ENCODE measurements around the gene P3H2. TPM values are rescaled to one million over a fixed set of nuclear protein-coding genes. Genes with fewer than 3 reads are reported as not detected.

P3H2 gene
- polyA plus RNA-seq, 1 experiment = 32.6 TPM

- ChIA-PET POLR2A (no interaction called here), CTCF (interaction anchor here (1.2 kb wide), 1 partner anchor 18 kb away, joined by 3 read pairs; no protein-coding TSS in a partner anchor)
- Histone ChIP-seq H3K9me3 (ENCODE audit: control insufficient read depth, insufficient read depth, low read length) (no peaks in the 10 kb centered on the region), H3K27ac (ENCODE audit: low read depth, low read length) (no peak overlapping the region), H3K4me3 (ENCODE audit: low read depth, low read length) (no peak overlapping the region), H3K27me3 (ENCODE audit: control insufficient read depth, insufficient read depth, low read length) (no peaks in the 10 kb centered on the region)
- no peak for DNase-seq (ENCODE audit: low read depth, low spot score)
- TF ChIP-seq CTCF (IDR thresholded peaks at IDR 0.05; ENCODE audit: low read depth, low read length) = no peak
Measured at GRCh38 chr3:190056742-190057141, 64.0 kb downstream of the P3H2 start.

- no peak for DNase-seq (ENCODE audit: low read depth, low spot score)
- Histone ChIP-seq H3K4me3 (ENCODE audit: low read depth, low read length) (no peak overlapping the region), H3K27ac (ENCODE audit: low read depth, low read length) (no peak overlapping the region), H3K27me3 (ENCODE audit: control insufficient read depth, insufficient read depth, low read length) (no peaks in the 10 kb centered on the region), H3K9me3 (ENCODE audit: control insufficient read depth, insufficient read depth, low read length) (no peaks in the 10 kb centered on the region)
- ChIA-PET POLR2A (no interaction called here), CTCF (no interaction called here)
- no peak for TF ChIP-seq CTCF (IDR thresholded peaks at IDR 0.05; ENCODE audit: low read depth, low read length)
Measured at GRCh38 chr3:190055773-190056172, 64.9 kb downstream of the P3H2 start.

GRCh38 chr3:190053919-190054672 is 66.6 kb downstream of the P3H2 start:
- Histone ChIP-seq H3K27me3 (ENCODE audit: control insufficient read depth, insufficient read depth, low read length) (no peaks in the 10 kb centered on the region), H3K27ac (ENCODE audit: low read depth, low read length) (no peak overlapping the region), H3K9me3 (ENCODE audit: control insufficient read depth, insufficient read depth, low read length) (no peaks in the 10 kb centered on the region), H3K4me3 (ENCODE audit: low read depth, low read length) (no peak overlapping the region)
- TF ChIP-seq CTCF (IDR thresholded peaks at IDR 0.05; ENCODE audit: low read depth, low read length) = no peak
- no peak for DNase-seq (ENCODE audit: low read depth, low spot score)
- ChIA-PET CTCF (interaction anchor here (0.8 to 1.0 kb wide), 3 partner anchors 8 to 87 kb away, joined by 3 to 5 read pairs (median 4); no protein-coding TSS in a partner anchor), POLR2A (no interaction called here)

GRCh38 chr3:190051641-190052040 is 69.1 kb downstream of the P3H2 start:
- no peak for DNase-seq (ENCODE audit: low read depth, low spot score)
- Histone ChIP-seq H3K9me3 (ENCODE audit: control insufficient read depth, insufficient read depth, low read length) (no peaks in the 10 kb centered on the region), H3K27ac (ENCODE audit: low read depth, low read length) (no peak overlapping the region), H3K4me3 (ENCODE audit: low read depth, low read length) (no peak overlapping the region), H3K27me3 (ENCODE audit: control insufficient read depth, insufficient read depth, low read length) (no peaks in the 10 kb centered on the region)
- POLR2A ChIA-PET = no interaction called here
- TF ChIP-seq CTCF (IDR thresholded peaks at IDR 0.05; ENCODE audit: low read depth, low read length) = no peak
- CTCF ChIA-PET = interaction anchor here (2.0 kb wide), 1 partner anchor 69 kb away, joined by 9 read pairs; the partner anchor contains the start of gene P3H2

GRCh38 chr3:190048932-190049441 is 71.7 kb downstream of the P3H2 start:
- DNase-seq (ENCODE audit: low read depth, low spot score) = no peak
- H3K27me3 ChIP-seq (ENCODE audit: control insufficient read depth, insufficient read depth, low read length) = no peaks in the 10 kb centered on the region
- no peaks in the 10 kb centered on the region for H3K9me3 ChIP-seq (ENCODE audit: control insufficient read depth, insufficient read depth, low read length)
- no peak for TF ChIP-seq CTCF (IDR thresholded peaks at IDR 0.05; ENCODE audit: low read depth, low read length)
- CTCF ChIA-PET = interaction anchor here (1.0 kb wide), 1 partner anchor 177 kb away, joined by 6 read pairs; no protein-coding TSS in a partner anchor
- H3K4me3 ChIP-seq (ENCODE audit: low read depth, low read length) = peak overlapping the region; percentile 50
- peak overlapping the region; percentile 47 for H3K27ac ChIP-seq (ENCODE audit: low read depth, low read length)
- POLR2A ChIA-PET = interaction anchor here (0.6 to 0.7 kb wide), 3 partner anchors 15 to 52 kb away, joined by 3 to 5 read pairs (median 3); no protein-coding TSS in a partner anchor

Measured in AG04450 (cell line).